Upper lobe of left lung (tissue), 6 donors: ENCODE measurements around the gene AGAP1. TPM values are rescaled to one million over a fixed set of nuclear protein-coding genes. Genes with fewer than 3 reads are reported as not detected.

Source experiments
- ATAC-seq, 2 donors: fragments of 200-7000 bp; cut with Tn5 transposase; one replicate each; pipeline ENCODE4 v1.9.1; 2022; ENCODE audit warnings: mild to moderate bottlenecking in 2 of 2, moderate library complexity in 2 of 2; ENCODE audit not compliant: low FRiP score in 2 of 2
- DNase-seq, 2 donors: peaks; one replicate each; pipeline ENCODE4 v3.0.0-alpha.2; 2019 to 2020
- H3K27ac ChIP-seq, 4 donors: fragments of 200-600 bp; sonication (generic); one replicate each; pipeline ENCODE4 v1.5.1; 2016 to 2019
- H3K27me3 ChIP-seq, 4 donors: fragments of 200-600 bp; sonication (generic); one replicate each; pipeline ENCODE4 v1.5.1; 2017 to 2019
- H3K36me3 ChIP-seq, 4 donors: fragments of 200-600 bp; sonication (generic); one replicate each; pipeline ENCODE4 v1.5.1; 2016 to 2019
- H3K4me1 ChIP-seq, 4 donors: fragments of 200-600 bp; sonication (generic); one replicate each; pipeline ENCODE4 v1.5.1; 2018 to 2019
- H3K4me3 ChIP-seq, 4 donors: fragments of 200-600 bp; sonication (generic); one replicate each; pipeline ENCODE4 v1.5.1; 2017 to 2019; ENCODE audit warnings: mild to moderate bottlenecking in 2 of 4, moderate library complexity in 1 of 4
- H3K9me3 ChIP-seq, 4 donors: fragments of 200-600 bp; sonication (generic); one replicate each; pipeline ENCODE4 v1.5.1; 2018 to 2019
- EP300 ChIP-seq, 4 donors: sonication (generic); formaldehyde crosslinking; IDR thresholded peaks; one replicate each; pipeline ENCODE4 v1.5.1; 2017; ENCODE audit warnings: antibody characterized with exemption in 4 of 4, control low read depth in 2 of 4
- POLR2A ChIP-seq, 4 donors: fragments of 450-650 bp; IDR thresholded peaks; one replicate each; pipeline ENCODE4 v1.5.1; 2016 to 2017; ENCODE audit warnings: antibody characterized with exemption in 4 of 4, mild to moderate bottlenecking in 2 of 4
- POLR2AphosphoS5 ChIP-seq, 2 donors: sonication (generic); formaldehyde crosslinking; IDR thresholded peaks; one replicate each; pipeline ENCODE4 v1.5.1; 2017; ENCODE audit warnings: antibody characterized with exemption in 2 of 2
- WGBS, 2 donors: methylation state at CpG; one replicate each; pipeline ENCODE4 v1.1.5; 2017 to 2018; 5-methylcytosine and 5-hydroxymethylcytosine counted together
- total RNA-seq, 6 donors: library from RNA; depleted of rRNA in 4 of 6; stranded (reverse); fragments of >200 nt in 4 of 6; gene quantifications; one replicate each; pipeline versions ENCODE4 v1.1.0 to v1.2.1, GENCODE V29; 2016 to 2021
- TF ChIP-seq, protein P1 (sequence below), 6 experiments: fragments of 450-650 bp in 4 of 6; fragments of 200-600 bp in 2 of 6; sonication (generic) in 2 of 6; IDR thresholded peaks; one replicate each; pipeline ENCODE4 v1.5.1; 2016 to 2019; ENCODE audit warnings: antibody characterized with exemption in 6 of 6
- donor health status: DM: no; HTN: no; CAD: no; lungs with moderate emphysema.
- donor health status: DM: no; HTN: yes; CAD: no; lungs with severe emphysema.

AGAP1 gene
- total RNA-seq, 6 donors from 2014 or later, result 25.5 to 45.1 (median 30.7) TPM

DNA sequence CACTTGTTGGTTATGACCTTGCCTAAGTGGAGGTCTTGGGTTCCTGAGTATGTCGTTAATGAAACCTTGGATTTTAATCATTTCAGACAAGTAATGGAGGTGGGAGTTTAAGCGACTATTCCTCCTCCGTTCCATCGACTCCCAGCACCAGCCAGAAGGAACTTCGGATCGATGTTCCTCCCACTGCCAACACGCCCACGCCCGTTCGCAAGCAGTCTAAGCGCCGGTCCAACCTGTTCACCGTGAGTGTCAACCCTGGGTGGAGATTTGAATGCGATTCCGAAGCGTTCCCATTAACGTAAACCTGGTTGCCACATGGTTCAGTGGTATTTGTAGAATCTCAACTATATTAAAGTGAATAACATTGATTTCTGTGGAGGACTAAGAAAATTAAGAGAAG lies 305.4 kb downstream of the AGAP1 start:
- no peak for ATAC-seq

DNA sequence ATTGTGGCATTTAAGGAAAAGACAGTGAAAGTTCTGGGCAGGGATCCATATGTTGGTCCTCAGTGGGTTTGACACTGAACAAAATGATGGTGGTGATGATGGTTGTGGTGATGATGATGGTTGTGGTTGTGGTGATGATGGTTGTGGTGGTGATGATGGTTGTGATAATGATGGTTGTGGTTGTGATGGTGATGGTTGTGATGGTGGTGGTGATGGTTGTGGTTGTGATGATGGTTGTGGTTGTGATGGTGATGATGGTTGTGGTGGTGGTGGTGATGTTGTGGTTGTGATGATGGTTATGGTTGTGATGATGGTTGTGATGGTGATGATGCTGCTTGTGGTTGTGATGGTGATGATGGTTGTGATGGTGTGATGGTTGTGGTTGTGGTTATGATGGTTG lies 308.7 kb downstream of the AGAP1 start:
- H3K4me3 ChIP-seq, result no peak overlapping the region
- no peaks in the 10 kb centered on the region for H3K9me3 ChIP-seq
- H3K27ac ChIP-seq, result no peak overlapping the region
- peaks cover 0 to 49% (median 26%) of the 10 kb centered on the region in 4 donors for H3K36me3 ChIP-seq
- DNase-seq (no peak), ATAC-seq (no peak)
- H3K27me3 ChIP-seq, result no peaks in the 10 kb centered on the region
- TF ChIP-seq, protein P1, sequence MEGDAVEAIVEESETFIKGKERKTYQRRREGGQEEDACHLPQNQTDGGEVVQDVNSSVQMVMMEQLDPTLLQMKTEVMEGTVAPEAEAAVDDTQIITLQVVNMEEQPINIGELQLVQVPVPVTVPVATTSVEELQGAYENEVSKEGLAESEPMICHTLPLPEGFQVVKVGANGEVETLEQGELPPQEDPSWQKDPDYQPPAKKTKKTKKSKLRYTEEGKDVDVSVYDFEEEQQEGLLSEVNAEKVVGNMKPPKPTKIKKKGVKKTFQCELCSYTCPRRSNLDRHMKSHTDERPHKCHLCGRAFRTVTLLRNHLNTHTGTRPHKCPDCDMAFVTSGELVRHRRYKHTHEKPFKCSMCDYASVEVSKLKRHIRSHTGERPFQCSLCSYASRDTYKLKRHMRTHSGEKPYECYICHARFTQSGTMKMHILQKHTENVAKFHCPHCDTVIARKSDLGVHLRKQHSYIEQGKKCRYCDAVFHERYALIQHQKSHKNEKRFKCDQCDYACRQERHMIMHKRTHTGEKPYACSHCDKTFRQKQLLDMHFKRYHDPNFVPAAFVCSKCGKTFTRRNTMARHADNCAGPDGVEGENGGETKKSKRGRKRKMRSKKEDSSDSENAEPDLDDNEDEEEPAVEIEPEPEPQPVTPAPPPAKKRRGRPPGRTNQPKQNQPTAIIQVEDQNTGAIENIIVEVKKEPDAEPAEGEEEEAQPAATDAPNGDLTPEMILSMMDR (IDR thresholded peaks at IDR 0.05), result no peak
- TF ChIP-seq POLR2A (IDR thresholded peaks at IDR 0.05), result no peak
- TF ChIP-seq EP300 (IDR thresholded peaks at IDR 0.05), result no peak
- TF ChIP-seq POLR2AphosphoS5 (IDR thresholded peaks at IDR 0.05), result no peak
- no peaks in the 10 kb centered on the region for H3K4me1 ChIP-seq

More for the DNA sequence above, 305.4 kb downstream of the AGAP1 start:
- H3K36me3 ChIP-seq, result peaks cover 0 to 44% (median 23%) of the 10 kb centered on the region in 4 donors
- DNase-seq, result peak in 1 of 2 donors; percentile 49
- H3K9me3 ChIP-seq, result no peaks in the 10 kb centered on the region
- WGBS, 2 donors, result 93 to 95% methylated on average over 17 of the region's 17 CpGs
- H3K4me1 ChIP-seq, result no peaks in the 10 kb centered on the region
- H3K4me3 ChIP-seq, result no peak overlapping the region
- H3K27me3 ChIP-seq, result no peaks in the 10 kb centered on the region
- TF ChIP-seq POLR2AphosphoS5 (IDR thresholded peaks at IDR 0.05) (no peak), POLR2A (IDR thresholded peaks at IDR 0.05) (no peak), EP300 (IDR thresholded peaks at IDR 0.05) (no peak)
- TF ChIP-seq, protein P1 (IDR thresholded peaks at IDR 0.05), result no peak
- no peak overlapping the region for H3K27ac ChIP-seq

DNA sequence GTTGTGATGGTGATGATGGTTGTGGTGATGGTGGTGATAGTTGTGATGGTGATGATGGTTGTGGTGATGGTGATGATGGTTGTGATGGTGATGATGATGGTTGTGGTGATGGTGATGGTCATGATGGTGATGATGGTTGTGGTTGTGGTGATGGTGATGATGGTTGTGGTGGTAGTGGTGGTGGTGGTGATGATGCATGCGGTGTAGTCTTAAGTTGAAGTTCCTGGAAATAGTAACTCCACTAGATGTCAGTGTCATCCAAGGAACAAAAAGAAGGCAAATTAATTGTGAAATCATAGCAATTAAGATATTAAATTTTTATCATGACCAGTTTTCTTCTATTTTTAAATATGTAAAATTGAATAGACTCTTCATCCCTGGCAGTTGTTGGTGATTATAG lies 309.2 kb downstream of the AGAP1 start:
- Histone ChIP-seq H3K27me3 (no peaks in the 10 kb centered on the region), H3K36me3 (peaks cover 0 to 50% (median 26%) of the 10 kb centered on the region in 4 donors), H3K27ac (no peak overlapping the region), H3K9me3 (no peaks in the 10 kb centered on the region), H3K4me3 (no peak overlapping the region), H3K4me1 (no peaks in the 10 kb centered on the region)
- 88 to 94% methylated on average over 1 of the region's 1 CpG for WGBS, 2 donors
- DNase-seq, result no peak
- TF ChIP-seq, protein P1 (IDR thresholded peaks at IDR 0.05), result no peak
- TF ChIP-seq EP300 (IDR thresholded peaks at IDR 0.05), result no peak
- no peak for TF ChIP-seq POLR2AphosphoS5 (IDR thresholded peaks at IDR 0.05)
- TF ChIP-seq POLR2A (IDR thresholded peaks at IDR 0.05), result no peak
- ATAC-seq, result no peak

DNA sequence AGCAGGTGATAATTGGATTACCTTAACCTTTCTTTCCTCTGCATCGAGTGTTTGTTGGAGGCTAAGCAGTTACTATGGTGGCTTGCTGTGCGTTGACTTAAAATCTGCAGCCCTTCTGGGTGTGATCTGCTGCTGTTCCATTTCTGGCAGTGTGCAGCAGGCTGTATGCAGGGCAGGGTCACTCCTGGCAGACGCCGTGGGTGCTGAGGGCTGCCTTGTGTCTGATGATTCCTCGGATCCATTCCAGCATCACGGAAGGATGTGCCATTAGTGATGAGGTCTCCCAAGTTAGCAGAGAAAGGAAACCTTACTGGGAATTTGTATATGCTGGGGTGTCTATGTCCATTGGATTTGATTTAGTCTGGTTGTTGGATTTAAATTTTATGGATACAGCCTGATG lies 310.8 kb downstream of the AGAP1 start:
- 63 to 74% methylated on average over 6 of the region's 6 CpGs for WGBS, 2 donors
- H3K4me1 ChIP-seq, result no peaks in the 10 kb centered on the region
- DNase-seq (no peak), ATAC-seq (no peak)
- no peaks in the 10 kb centered on the region for H3K27me3 ChIP-seq
- H3K9me3 ChIP-seq, result no peaks in the 10 kb centered on the region
- no peak overlapping the region for H3K4me3 ChIP-seq
- TF ChIP-seq, protein P1 (IDR thresholded peaks at IDR 0.05), result no peak
- no peak for TF ChIP-seq POLR2A (IDR thresholded peaks at IDR 0.05)
- no peak for TF ChIP-seq POLR2AphosphoS5 (IDR thresholded peaks at IDR 0.05)
- TF ChIP-seq EP300 (IDR thresholded peaks at IDR 0.05), result no peak
- peaks cover 0 to 50% (median 26%) of the 10 kb centered on the region in 4 donors for H3K36me3 ChIP-seq
- H3K27ac ChIP-seq, result no peak overlapping the region

DNA sequence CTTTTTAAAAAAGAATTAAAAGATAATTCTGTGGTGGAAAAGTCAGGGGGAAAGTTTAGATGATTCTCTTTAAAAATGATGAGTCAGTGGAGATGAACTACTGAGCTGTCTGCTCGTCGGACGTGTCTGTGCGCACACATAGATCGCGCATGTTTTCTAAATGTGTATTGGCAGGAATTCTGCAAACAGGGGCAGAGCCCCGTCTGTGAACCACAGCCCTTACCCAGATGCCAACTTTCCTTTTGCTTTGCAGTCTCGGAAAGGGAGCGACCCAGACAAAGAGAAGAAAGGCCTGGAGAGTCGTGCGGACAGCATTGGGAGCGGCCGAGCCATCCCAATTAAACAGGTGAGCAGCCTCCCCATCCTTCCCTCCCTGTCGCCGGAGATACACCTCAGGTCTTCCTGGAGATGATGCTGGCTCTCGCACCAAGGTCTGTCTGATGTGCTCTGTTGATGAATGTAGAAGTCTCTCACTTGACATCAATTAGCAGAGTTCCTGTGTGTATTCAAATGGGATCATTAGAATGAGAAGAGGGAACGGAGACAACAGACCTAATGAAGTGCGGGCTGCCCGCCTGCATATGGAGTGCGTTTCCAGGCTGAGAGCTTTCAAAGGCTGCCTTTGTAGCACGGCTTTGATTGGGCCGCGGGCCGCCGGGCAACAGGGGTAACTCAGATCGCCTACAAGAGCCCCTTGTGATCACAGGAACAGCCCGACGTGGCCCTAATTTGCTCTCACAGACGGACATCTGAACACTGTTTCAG lies 313.3 kb downstream of the AGAP1 start:
- TF ChIP-seq, protein P1 (IDR thresholded peaks at IDR 0.05), result no peak
- no peak for TF ChIP-seq POLR2A (IDR thresholded peaks at IDR 0.05)
- TF ChIP-seq EP300 (IDR thresholded peaks at IDR 0.05), result no peak
- no peak for TF ChIP-seq POLR2AphosphoS5 (IDR thresholded peaks at IDR 0.05)
- Histone ChIP-seq H3K27ac (no peak overlapping the region), H3K9me3 (no peaks in the 10 kb centered on the region), H3K27me3 (no peaks in the 10 kb centered on the region), H3K4me1 (no peaks in the 10 kb centered on the region), H3K4me3 (no peak overlapping the region), H3K36me3 (peaks cover 0 to 50% (median 23%) of the 10 kb centered on the region in 4 donors)
- WGBS, 2 donors, result 91% methylated on average over 29 of the region's 29 CpGs
- ATAC-seq, result no peak
- peak in 1 of 2 donors; percentile 50 for DNase-seq
